Effector memory CD8-positive, alpha-beta T cell (primary cell): ENCODE data around the gene CUL3.
"Not testable (repeated sequence)": the region's sequence is repeated elsewhere in the genome, so short reads cannot be mapped to it uniquely, and the experiment has no call there.

Experiments used
- ATAC-seq: fragments of 150-1000 bp; cut with Tn5 transposase; replicated peaks from 2 replicates; pipeline ENCODE4 v1.10.0; 2021; ENCODE audit warnings: mild to moderate bottlenecking, moderate library complexity
- DNase-seq, 3 experiments: peaks; one replicate each; pipeline ENCODE4 v3.0.0; 2021
- H3K27ac Mint-ChIP-seq, 2 donors: one replicate each; pipeline ENCODE4 v1.8.0; 2022; ENCODE audit warnings: mild to moderate bottlenecking in 2 of 2, mixed read lengths in 2 of 2, moderate library complexity in 2 of 2
- H3K27me3 Mint-ChIP-seq, 2 donors: one replicate each; pipeline ENCODE4 v1.8.0; 2022; ENCODE audit warnings: mixed read lengths in 2 of 2
- H3K36me3 Mint-ChIP-seq: one replicate; pipeline ENCODE4 v1.8.0; 2022; ENCODE audit warnings: mild to moderate bottlenecking, moderate library complexity, mixed read lengths; ENCODE audit not compliant: insufficient read depth
- H3K4me1 Mint-ChIP-seq, 2 donors: one replicate each; pipeline ENCODE4 v1.8.0; 2022; ENCODE audit warnings: low read depth in 2 of 2, mixed read lengths in 2 of 2
- H3K4me3 Mint-ChIP-seq, 2 donors: one replicate each; pipeline ENCODE4 v1.8.0; 2022; ENCODE audit warnings: mild to moderate bottlenecking in 2 of 2, mixed read lengths in 2 of 2, moderate library complexity in 2 of 2
- H3K9me3 Mint-ChIP-seq, 2 donors: one replicate each; pipeline ENCODE4 v1.8.0; 2022; ENCODE audit warnings: mixed read lengths in 2 of 2

Gene CUL3

DNA sequence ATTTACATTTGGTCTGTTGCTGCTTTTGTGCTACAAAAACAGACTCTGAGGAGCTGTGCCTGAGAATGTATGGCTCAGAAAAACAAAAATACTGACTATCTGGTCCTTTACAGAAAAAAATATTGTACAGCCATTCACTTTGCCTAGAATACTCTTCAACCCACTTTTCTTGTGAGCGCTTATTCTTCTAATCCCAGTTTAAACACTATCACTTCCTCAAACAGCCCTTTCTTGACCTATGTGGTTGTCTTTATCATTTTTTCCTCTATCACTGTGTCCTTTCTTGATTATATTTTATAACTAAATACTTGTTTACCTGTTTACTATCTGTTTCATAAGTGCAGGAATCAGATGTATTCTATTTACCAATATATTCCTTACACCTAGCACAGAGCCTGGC lies 33.5 kb downstream of the CUL3 start:
- Mint-ChIP-seq H3K9me3 (no peaks in the 10 kb centered on the region), H3K4me3 (no peak overlapping the region), H3K27me3 (no peaks in the 10 kb centered on the region), H3K27ac (no peak overlapping the region), H3K4me1 (peaks cover 29 to 50% of the 10 kb centered on the region in 2 donors), H3K36me3 (peaks cover 23% of the 10 kb centered on the region)
- DNase-seq (no peak), ATAC-seq (no peak)

DNA sequence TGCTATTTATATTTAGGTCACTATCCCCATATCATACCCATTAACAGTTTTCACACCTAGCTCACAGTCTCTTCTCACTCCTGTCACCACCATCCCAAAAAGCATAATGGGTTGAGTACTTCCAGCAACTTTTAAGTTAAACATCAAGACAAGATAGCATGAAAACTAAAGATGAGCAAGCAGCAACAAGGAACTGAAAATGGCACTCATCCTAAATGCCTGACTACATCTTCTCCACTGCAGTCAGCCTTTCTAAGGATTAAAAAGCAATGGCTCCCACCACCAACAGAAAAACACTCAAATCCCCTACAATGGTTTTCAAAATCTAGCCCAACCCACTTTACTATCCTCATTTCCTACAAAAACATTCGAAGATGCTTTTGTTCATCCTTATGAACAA lies 38.2 kb downstream of the CUL3 start:
- Mint-ChIP-seq H3K27me3 (no peaks in the 10 kb centered on the region), H3K9me3 (no peaks in the 10 kb centered on the region), H3K27ac (peak overlapping the region in 1 of 2 donors; percentile 27), H3K4me1 (peaks cover 24 to 43% of the 10 kb centered on the region in 2 donors), H3K4me3 (peak overlapping the region in 1 of 2 donors; percentile 3), H3K36me3 (peaks cover 26% of the 10 kb centered on the region)
- ATAC-seq (no peak), DNase-seq (no peak)

DNA sequence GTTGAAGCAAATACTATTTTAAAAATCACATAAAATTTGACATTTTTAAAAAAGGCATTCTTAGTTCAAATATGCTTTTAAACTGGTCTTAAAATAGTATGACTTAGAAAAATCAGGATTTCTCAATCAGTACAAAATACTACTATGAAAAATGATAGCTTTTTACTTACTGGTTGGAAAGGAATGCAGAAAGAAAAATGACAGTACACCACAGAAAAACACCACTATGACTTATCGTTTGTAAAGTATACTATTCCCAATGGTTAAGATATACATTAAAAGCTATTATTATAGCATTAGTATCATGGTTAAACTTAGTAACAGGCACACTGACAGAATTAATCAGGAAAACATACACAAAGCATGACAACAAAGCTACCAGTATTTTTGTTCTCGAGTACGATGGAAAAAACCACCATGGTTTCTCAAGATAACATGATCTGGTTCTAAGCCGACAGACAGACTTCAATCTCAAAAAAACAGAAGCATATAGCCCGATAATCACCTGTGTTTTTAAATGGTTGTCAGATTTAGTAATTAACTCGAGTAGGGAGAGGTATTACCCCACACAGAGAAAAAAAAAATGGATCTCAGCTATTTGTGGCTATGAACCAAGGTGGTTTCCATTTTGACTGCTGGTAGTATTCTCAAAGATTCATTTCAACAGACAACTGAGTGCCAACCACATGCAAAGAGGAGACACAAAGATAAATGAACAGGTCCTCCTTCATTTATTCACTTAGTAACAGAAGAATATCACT lies 39.1 kb downstream of the CUL3 start:
- no peaks in the 10 kb centered on the region for H3K9me3 Mint-ChIP-seq
- H3K36me3 Mint-ChIP-seq, result peaks cover 23% of the 10 kb centered on the region
- peak overlapping the region in 1 of 2 donors; percentile 15 for H3K4me3 Mint-ChIP-seq
- DNase-seq, result no peak
- ATAC-seq, result peak; percentile 24
- no peaks in the 10 kb centered on the region for H3K27me3 Mint-ChIP-seq
- no peak overlapping the region for H3K27ac Mint-ChIP-seq
- H3K4me1 Mint-ChIP-seq, result peaks cover 31 to 52% of the 10 kb centered on the region in 2 donors

DNA sequence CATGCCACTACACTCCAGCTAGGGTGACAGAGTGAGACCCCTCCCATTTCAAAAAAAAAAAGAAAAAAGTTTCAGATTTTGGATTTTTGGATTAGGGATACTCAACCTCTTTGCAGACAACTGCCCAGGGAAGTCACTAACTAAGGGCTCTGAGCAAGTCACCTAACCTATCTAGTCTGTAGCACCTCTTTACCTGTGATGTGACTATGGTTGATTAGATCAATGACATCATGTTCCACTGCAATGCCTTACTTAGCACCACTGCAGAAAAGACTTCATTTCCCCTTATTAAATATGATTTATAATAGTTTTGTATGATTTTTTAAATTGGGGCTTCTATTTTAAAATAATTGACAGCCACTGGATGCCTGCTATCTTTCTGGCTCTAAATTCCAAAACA lies 41.2 kb downstream of the CUL3 start:
- Mint-ChIP-seq H3K9me3 (peaks cover 0 to 2% of the 10 kb centered on the region in 2 donors), H3K4me1 (peaks cover 35 to 64% of the 10 kb centered on the region in 2 donors), H3K4me3 (no peak overlapping the region), H3K27me3 (no peaks in the 10 kb centered on the region), H3K27ac (no peak overlapping the region), H3K36me3 (peaks cover 37% of the 10 kb centered on the region)
- no peak for DNase-seq
- peak; percentile 42 for ATAC-seq

DNA sequence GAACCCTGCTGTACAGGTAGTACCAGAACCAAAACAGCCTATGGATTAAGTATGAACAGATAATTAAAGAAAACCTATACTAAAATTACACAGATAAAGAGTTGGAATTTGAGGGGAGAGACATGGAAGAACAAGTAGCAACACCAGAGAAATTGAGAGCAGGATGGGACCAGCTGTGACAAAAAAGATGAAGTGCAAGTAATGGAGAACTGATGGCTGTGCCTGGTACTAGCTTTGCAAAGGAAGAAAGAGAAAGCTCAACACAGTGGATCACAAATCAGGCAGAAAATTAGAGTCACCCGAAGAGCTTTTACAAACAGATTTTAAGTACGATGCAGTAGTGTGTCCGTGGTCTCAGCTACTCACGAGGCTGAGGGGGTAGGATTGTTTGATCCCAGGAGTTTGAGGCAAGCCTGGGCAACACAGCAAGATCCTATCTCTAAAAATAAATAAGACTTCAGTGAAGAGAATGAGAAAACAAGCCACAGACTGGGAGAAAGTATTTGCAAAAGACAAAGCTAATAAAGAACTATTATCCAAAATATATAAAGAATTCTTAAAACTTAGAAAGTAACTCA lies 46.5 kb downstream of the CUL3 start:
- Mint-ChIP-seq H3K4me1 (peaks cover 32 to 51% of the 10 kb centered on the region in 2 donors), H3K36me3 (peaks cover 54% of the 10 kb centered on the region), H3K27me3 (no peaks in the 10 kb centered on the region), H3K4me3 (peak overlapping the region in 1 of 2 donors; percentile 13), H3K27ac (peak overlapping the region in 1 of 2 donors; percentile 7), H3K9me3 (peaks cover 0 to 2% of the 10 kb centered on the region in 2 donors)
- no peak for ATAC-seq
- no peak for DNase-seq

DNA sequence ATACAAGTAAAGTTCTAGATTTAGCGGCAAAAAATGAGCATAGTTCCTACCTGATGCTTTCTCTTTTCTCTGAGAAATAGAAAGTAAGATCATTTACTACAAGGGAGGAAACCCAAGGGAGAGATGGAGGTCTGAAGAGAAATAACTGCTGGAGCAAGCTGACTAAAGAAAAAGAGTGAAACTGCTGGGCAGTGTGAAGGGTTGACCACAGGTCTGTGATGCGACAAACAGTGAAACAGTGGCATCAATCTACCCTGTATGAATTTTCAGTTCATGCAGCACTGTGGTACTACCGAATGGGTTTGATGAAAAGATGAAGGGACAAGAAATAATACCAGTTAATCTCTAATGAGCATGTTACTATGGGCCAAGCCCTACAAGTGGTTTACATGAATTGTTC lies 52.2 kb downstream of the CUL3 start:
- no peak for DNase-seq
- Mint-ChIP-seq H3K4me3 (peak overlapping the region in 1 of 2 donors; percentile 2), H3K9me3 (no peaks in the 10 kb centered on the region), H3K27ac (peak overlapping the region; percentile 1 to 66), H3K27me3 (no peaks in the 10 kb centered on the region), H3K36me3 (peaks cover 29% of the 10 kb centered on the region), H3K4me1 (peaks cover 30 to 47% of the 10 kb centered on the region in 2 donors)
- no peak for ATAC-seq

DNA sequence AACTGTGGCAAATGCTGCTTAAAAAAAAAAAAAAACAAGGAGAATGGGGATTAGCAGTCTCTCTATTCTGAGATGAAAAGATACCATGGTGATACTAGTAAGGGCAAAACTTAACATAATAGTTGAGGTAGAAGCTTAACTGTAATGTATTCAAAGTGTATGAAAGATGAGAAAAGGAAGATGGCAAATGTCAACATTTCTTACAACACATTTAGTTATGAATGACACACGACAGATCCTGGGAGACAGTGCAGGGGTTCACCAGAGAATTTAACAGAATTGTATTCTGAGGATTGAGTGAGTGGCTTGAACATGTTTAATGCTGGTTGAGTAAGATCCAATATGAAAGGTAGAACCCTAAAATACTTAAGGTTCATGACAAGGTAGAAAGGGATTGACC lies 52.7 kb downstream of the CUL3 start:
- no peaks in the 10 kb centered on the region for H3K27me3 Mint-ChIP-seq
- no peak for DNase-seq
- peak overlapping the region in 1 of 2 donors; percentile 2 for H3K4me3 Mint-ChIP-seq
- H3K9me3 Mint-ChIP-seq, result no peaks in the 10 kb centered on the region
- peaks cover 35 to 52% of the 10 kb centered on the region in 2 donors for H3K4me1 Mint-ChIP-seq
- H3K27ac Mint-ChIP-seq, result peak overlapping the region; percentile 1 to 66
- H3K36me3 Mint-ChIP-seq, result peaks cover 29% of the 10 kb centered on the region
- ATAC-seq, result no peak

DNA sequence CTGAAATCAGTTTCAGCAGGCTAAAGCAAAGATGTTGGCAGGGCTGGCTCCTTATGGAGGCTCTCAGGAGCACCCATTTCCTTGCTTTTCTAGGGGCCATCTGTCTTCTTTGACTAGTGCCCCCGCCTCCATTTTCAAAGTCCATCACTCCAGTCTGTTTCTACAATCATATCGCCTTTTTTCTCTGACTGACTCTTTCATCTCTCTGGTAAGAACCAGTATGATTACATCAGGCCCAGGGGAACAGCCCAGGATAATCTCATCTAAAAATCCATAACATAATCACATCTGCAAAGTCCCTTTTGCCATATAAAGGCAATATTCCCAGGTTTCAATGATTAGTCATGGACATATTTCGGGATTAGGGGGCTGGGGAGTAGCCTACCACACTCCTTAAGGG lies 57.0 kb downstream of the CUL3 start:
- H3K4me3 Mint-ChIP-seq, result no peak overlapping the region
- no peaks in the 10 kb centered on the region for H3K27me3 Mint-ChIP-seq
- no peaks in the 10 kb centered on the region for H3K9me3 Mint-ChIP-seq
- H3K27ac Mint-ChIP-seq, result peak overlapping the region; percentile 4 to 54
- H3K4me1 Mint-ChIP-seq, result peaks cover 52 to 65% of the 10 kb centered on the region in 2 donors
- ATAC-seq (no peak), DNase-seq (no peak)
- H3K36me3 Mint-ChIP-seq, result peaks cover 21% of the 10 kb centered on the region

DNA sequence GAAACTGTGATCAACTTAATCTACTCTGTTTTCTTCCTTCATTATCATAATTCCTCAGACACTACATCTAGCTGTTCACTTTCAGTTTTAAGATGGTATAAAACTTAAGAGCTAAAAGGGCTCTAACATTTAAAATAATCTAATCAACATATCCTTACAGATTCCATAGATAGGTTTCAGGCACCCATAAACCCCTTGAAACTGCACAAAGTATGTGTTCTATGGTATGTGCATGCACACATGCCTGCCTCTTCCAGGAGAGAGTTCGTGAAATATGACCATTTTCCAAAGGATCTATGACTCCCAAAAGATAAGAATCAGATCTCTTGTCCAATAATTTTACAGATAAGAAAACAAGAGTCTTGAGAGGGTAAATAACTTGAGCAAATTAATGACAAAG lies 59.4 kb downstream of the CUL3 start:
- H3K27ac Mint-ChIP-seq, result peak overlapping the region; percentile 11 to 13
- no peak for DNase-seq
- peaks cover 42 to 50% of the 10 kb centered on the region in 2 donors for H3K4me1 Mint-ChIP-seq

DNA sequence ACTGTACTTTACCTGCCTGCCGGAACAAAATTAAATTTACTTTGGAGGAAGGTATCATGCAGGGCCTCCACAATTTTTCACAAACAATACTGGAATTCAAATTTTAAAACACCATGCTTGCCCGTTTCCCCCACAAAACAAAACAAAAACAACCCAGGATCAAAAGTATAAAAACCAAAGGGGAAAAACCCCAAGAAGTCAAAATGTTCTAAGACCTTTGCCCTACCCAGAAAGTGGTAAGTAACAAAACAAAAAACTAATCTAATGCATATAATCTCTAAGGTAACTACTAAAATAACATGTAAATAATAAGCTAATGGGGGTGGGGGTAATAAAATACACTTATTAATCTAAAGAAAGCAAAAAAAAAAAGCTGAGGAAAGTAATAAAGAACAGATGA lies 60.5 kb downstream of the CUL3 start:
- Mint-ChIP-seq H3K27me3 (no peaks in the 10 kb centered on the region), H3K4me1 (peaks cover 50 to 61% of the 10 kb centered on the region in 2 donors), H3K27ac (peak overlapping the region; percentile 39 to 57), H3K9me3 (no peaks in the 10 kb centered on the region), H3K4me3 (peak overlapping the region; percentile 24 to 51), H3K36me3 (peaks cover 26% of the 10 kb centered on the region)
- ATAC-seq (peak; percentile 4), DNase-seq (no peak)

More for the DNA sequence above, 59.4 kb downstream of the CUL3 start:
- H3K9me3 Mint-ChIP-seq, result no peaks in the 10 kb centered on the region
- peaks cover 26% of the 10 kb centered on the region for H3K36me3 Mint-ChIP-seq
- H3K27me3 Mint-ChIP-seq, result no peaks in the 10 kb centered on the region
- no peak for ATAC-seq
- H3K4me3 Mint-ChIP-seq, result peak overlapping the region in 1 of 2 donors; percentile 27

DNA sequence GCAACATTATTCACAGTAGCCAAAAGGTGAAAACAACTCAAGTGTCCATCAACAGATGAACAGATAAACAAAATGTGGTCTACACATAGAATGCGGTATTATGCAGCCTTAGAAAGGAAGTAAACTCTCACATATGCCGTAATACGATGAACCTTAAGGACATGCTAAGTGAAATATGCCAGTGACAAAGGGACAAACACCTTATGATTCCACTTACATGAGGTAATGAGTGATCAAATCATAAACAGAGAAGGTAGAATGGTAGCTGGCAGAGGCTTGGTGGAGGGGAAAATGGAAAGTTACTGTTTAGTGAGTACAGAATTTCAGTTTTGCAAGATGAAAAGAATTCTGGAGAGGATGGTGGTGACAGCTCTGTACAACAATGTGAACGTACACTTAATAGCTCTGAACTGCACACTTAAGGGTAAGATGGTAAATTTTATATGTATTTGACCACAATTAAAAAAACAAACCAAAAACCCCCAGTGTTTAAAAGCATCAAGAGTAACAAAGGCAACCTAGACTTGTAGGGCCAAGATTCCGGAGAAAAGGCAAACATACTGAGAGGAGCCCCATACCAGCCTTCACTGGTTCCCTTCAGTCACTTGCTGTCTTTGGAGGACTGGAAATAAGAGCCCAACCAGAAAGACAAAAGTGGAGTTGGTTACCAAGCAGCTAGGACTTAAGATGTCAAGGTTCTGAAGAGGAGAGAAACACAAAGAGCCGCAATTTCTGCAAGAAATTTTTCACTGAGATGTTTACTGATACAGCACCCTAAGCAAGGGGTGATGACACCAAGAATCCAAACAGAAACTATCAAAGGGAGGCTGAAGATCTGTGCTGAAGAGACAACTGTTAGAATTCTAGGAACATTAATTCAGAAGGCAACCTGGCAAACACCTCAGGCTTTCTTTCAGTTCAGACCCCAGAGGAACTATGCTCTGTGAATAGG lies 61.3 kb downstream of the CUL3 start:
- Mint-ChIP-seq H3K36me3 (peaks cover 20% of the 10 kb centered on the region), H3K27me3 (no peaks in the 10 kb centered on the region), H3K9me3 (no peaks in the 10 kb centered on the region), H3K4me1 (peaks cover 50 to 68% of the 10 kb centered on the region in 2 donors), H3K27ac (peak overlapping the region; percentile 39 to 57), H3K4me3 (peak overlapping the region; percentile 24 to 51)
- ATAC-seq (peak; percentile 71), DNase-seq (no peak)

DNA sequence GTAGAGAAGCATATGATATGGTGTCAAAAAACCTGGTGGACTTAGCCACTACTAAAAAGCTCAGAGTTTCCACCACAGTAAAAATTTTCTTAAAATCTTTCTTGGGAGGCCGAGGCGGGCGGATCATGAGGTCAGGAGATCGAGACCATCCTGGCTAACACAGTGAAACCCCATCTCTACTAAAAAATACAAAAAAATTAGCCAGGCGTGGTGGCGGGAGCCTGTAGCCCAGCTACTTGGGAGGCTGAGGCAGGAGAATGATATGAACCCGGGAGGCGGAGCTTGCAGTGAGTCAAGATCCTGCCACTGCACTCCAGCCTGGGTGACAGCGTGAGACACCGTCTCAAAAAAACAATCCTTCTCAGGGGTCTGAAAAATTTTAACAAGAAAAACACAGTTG lies 62.7 kb downstream of the CUL3 start:
- H3K4me1 Mint-ChIP-seq, result peaks cover 43 to 62% of the 10 kb centered on the region in 2 donors
- H3K27me3 Mint-ChIP-seq, H3K9me3 Mint-ChIP-seq, DNase-seq, H3K4me3 Mint-ChIP-seq, H3K27ac Mint-ChIP-seq, ATAC-seq: not testable (repeated sequence)
- H3K36me3 Mint-ChIP-seq, result peaks cover 22% of the 10 kb centered on the region

DNA sequence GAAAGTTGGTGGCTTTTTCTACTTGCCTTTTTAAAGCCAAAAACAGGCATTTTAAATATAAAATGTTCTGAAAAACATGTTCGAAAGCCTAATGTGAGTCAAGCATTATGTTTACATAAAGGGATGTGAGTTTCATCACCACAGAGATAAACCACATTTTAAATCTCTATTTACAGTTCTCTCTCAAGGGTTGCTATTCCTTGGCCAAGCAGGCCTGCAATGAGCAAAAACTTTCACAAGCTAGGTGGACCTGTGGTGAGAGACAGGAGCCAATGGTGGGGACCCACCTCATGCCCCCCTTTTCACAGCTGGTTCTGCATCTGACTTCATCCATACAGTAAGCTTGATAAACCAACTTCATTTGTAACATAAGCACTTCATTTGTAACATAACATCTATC lies 65.1 kb downstream of the CUL3 start:
- Mint-ChIP-seq H3K9me3 (no peaks in the 10 kb centered on the region), H3K27me3 (no peaks in the 10 kb centered on the region), H3K4me3 (peak overlapping the region; percentile 41 to 51), H3K27ac (peak overlapping the region; percentile 49 to 82), H3K36me3 (peaks cover 26% of the 10 kb centered on the region), H3K4me1 (peaks cover 41 to 67% of the 10 kb centered on the region in 2 donors)
- no peak for DNase-seq
- peak; percentile 63 for ATAC-seq
